ENCODE results near the gene MYG1. TPM values are rescaled to one million over a fixed set of nuclear protein-coding genes. Genes with fewer than 3 reads are reported as not detected.
A peak's percentile ranks its signal among the peaks of the same experiment; 100 is the strongest.

The MYG1 gene
- total RNA-seq, 1 donor from 2014 or later = 48.8 TPM

- Histone ChIP-seq H3K27me3 (peaks cover 7% of the 10 kb centered on the region), H3F3A (ENCODE audit: low read depth) (peaks cover 2% of the 10 kb centered on the region), H3K27ac (no peak overlapping the region), H2AFZ (replicated peaks) (no peak overlapping the region), H3K4me2 (no peak overlapping the region), H3K79me2 (ENCODE audit: low read depth) (no peaks in the 10 kb centered on the region), H3K4me3 (no peak overlapping the region), H3K9ac (no peak overlapping the region), H4K20me1 (ENCODE audit: low read depth) (no peaks in the 10 kb centered on the region), H3K4me1 (peaks cover 30% of the 10 kb centered on the region), H3K9me3 (ENCODE audit: low read depth) (no peaks in the 10 kb centered on the region), H3K36me3 (no peaks in the 10 kb centered on the region)
- H3K27me3 Mint-ChIP-seq (ENCODE audit: insufficient read depth, low read depth) = peaks cover 4% of the 10 kb centered on the region
- no peak overlapping the region for H3K27ac Mint-ChIP-seq
- no peak for DNase-seq (ENCODE audit: low spot score)
- H3K4me1 Mint-ChIP-seq = peaks cover 36% of the 10 kb centered on the region
- no peak overlapping the region for H3K4me3 Mint-ChIP-seq
- H3K36me3 Mint-ChIP-seq = no peaks in the 10 kb centered on the region
- no peaks in the 10 kb centered on the region for H3K9me3 Mint-ChIP-seq
- TF ChIP-seq CTCF (IDR thresholded peaks at IDR 0.05) = no peak
- no peak for TF ChIP-seq EZH2 (IDR thresholded peaks at IDR 0.05)
- no peak for TF ChIP-seq EZH2phosphoT487 (IDR thresholded peaks at IDR 0.05)
These were observed 33.2 kb downstream of the MYG1 start for GRCh38 chr12:53332744-53333143.

- no peaks in the 10 kb centered on the region for H3K36me3 ChIP-seq
- H3K27ac Mint-ChIP-seq = no peak overlapping the region
- no peak overlapping the region for H2AFZ ChIP-seq (replicated peaks)
These were observed 33.8 kb downstream of the MYG1 start for GRCh38 chr12:53333289-53333688.

DNA sequence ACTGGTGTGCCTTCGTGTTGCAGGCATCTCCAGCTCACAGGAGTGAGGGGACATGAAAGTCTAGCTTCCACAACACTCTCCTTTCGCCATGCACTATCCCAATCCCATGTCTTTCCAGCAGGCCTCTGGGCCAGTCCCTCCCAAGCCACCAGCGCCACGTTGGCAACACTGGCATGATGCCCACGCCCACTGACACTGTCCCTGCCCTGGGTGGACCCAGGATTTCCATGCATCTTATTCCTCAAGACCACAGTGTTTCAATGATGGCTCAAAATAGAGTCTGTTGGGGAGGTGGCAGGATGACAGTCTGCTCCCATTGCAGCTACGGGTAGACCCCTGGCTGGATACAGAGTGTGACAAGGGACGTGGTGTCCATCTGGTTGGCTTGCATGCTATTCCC, 34.4 kb downstream of the MYG1 start:
- H3K27me3 ChIP-seq = no peaks in the 10 kb centered on the region
- H3K27me3 Mint-ChIP-seq (ENCODE audit: insufficient read depth, low read depth) = peaks cover 4% of the 10 kb centered on the region
- no peak overlapping the region for H3K9ac ChIP-seq
- DNase-seq (ENCODE audit: low spot score) = no peak
- no peaks in the 10 kb centered on the region for H3K9me3 ChIP-seq (ENCODE audit: low read depth)
- no peak overlapping the region for H3K27ac ChIP-seq
- peaks cover 41% of the 10 kb centered on the region for H3K4me1 Mint-ChIP-seq
- H3K4me3 Mint-ChIP-seq = peak overlapping the region; percentile 44
- H3F3A ChIP-seq (ENCODE audit: low read depth) = peaks cover 2% of the 10 kb centered on the region
- no peaks in the 10 kb centered on the region for H3K9me3 Mint-ChIP-seq
- H4K20me1 ChIP-seq (ENCODE audit: low read depth) = no peaks in the 10 kb centered on the region
- TF ChIP-seq EZH2 (IDR thresholded peaks at IDR 0.05) = no peak
- TF ChIP-seq CTCF (IDR thresholded peaks at IDR 0.05) = no peak
- no peak for TF ChIP-seq EZH2phosphoT487 (IDR thresholded peaks at IDR 0.05)
- no peak overlapping the region for H2AFZ ChIP-seq (replicated peaks)
- no peaks in the 10 kb centered on the region for H3K36me3 ChIP-seq
- peak overlapping the region; percentile 85 for H3K27ac Mint-ChIP-seq
- H3K79me2 ChIP-seq (ENCODE audit: low read depth) = no peaks in the 10 kb centered on the region
- no peak overlapping the region for H3K4me3 ChIP-seq
- H3K36me3 Mint-ChIP-seq = no peaks in the 10 kb centered on the region
- peaks cover 36% of the 10 kb centered on the region for H3K4me1 ChIP-seq
- H3K4me2 ChIP-seq = no peak overlapping the region

More at GRCh38 chr12:53333289-53333688, 33.8 kb downstream of the MYG1 start:
- no peaks in the 10 kb centered on the region for H4K20me1 ChIP-seq (ENCODE audit: low read depth)
- H3K9me3 ChIP-seq (ENCODE audit: low read depth) = no peaks in the 10 kb centered on the region
- peaks cover 4% of the 10 kb centered on the region for H3K27me3 ChIP-seq
- H3K36me3 Mint-ChIP-seq = no peaks in the 10 kb centered on the region
- no peak overlapping the region for H3K4me3 ChIP-seq
- no peak overlapping the region for H3K27ac ChIP-seq
- peaks cover 32% of the 10 kb centered on the region for H3K4me1 ChIP-seq
- H3K27me3 Mint-ChIP-seq (ENCODE audit: insufficient read depth, low read depth) = peaks cover 4% of the 10 kb centered on the region
- peaks cover 2% of the 10 kb centered on the region for H3F3A ChIP-seq (ENCODE audit: low read depth)
- H3K4me2 ChIP-seq = no peak overlapping the region
- TF ChIP-seq EZH2 (IDR thresholded peaks at IDR 0.05) = no peak
- TF ChIP-seq EZH2phosphoT487 (IDR thresholded peaks at IDR 0.05) = no peak
- TF ChIP-seq CTCF (IDR thresholded peaks at IDR 0.05) = no peak
- H3K9ac ChIP-seq = no peak overlapping the region
- H3K9me3 Mint-ChIP-seq = no peaks in the 10 kb centered on the region
- no peak overlapping the region for H3K4me3 Mint-ChIP-seq
- no peak for DNase-seq (ENCODE audit: low spot score)
- no peaks in the 10 kb centered on the region for H3K79me2 ChIP-seq (ENCODE audit: low read depth)
- H3K4me1 Mint-ChIP-seq = peaks cover 39% of the 10 kb centered on the region

Measured in neural progenitor cell (in vitro differentiated cells).